H1 (cell line): Measurements from ENCODE around the gene RDH12. TPM values are rescaled to one million over a fixed set of nuclear protein-coding genes. Genes with fewer than 3 reads are reported as not detected.

ENCODE experiments used
- CTCF ChIA-PET: fragments of 300-600 bp; sonication (Branson Sonifier 250); formaldehyde crosslinking; loops from one replicate; lab custom pipeline; 2021; ENCODE audit not compliant: partially characterized antibody; lab: Charles Lee
- POLR2A ChIA-PET: fragments of 300-600 bp; sonication (Branson Sonifier 250); formaldehyde crosslinking; loops from one replicate; lab custom pipeline; 2021; ENCODE audit warnings: inconsistent platforms; ENCODE audit not compliant: partially characterized antibody; lab: Charles Lee
- DNase-seq, 2 experiments: peaks; one replicate each; pipeline versions ENCODE4 v3.0.0 to v3.0.0-alpha.2; 2010 to 2022; ENCODE audit warnings: low spot score in 2 of 2, low read depth in 1 of 2, mixed read lengths in 1 of 2
- FAIRE-seq: peaks from 2 replicates; lab custom pipeline; 2011; peaks lifted over from hg19 to GRCh38; lab: Jason Lieb, UNC
- H2AFZ ChIP-seq: 2 replicates; pipeline ENCODE4 v1.8.1; 2012; ENCODE audit warnings: low read length, inconsistent platforms
- H2AK5ac ChIP-seq: 2 replicates; pipeline ENCODE4 v1.6.1; 2013; ENCODE audit warnings: low read depth, low read length
- H2BK120ac ChIP-seq: replicated peaks from 2 replicates; pipeline ENCODE3; 2013; ENCODE audit warnings: low read depth, low read length, inconsistent platforms
- H2BK12ac ChIP-seq: 2 replicates; pipeline ENCODE4 v1.6.1; 2013; ENCODE audit warnings: low read depth, low read length
- H2BK15ac ChIP-seq: 2 replicates; pipeline ENCODE4 v1.6.1; 2013; ENCODE audit warnings: low read length
- H2BK20ac ChIP-seq: 2 replicates; pipeline ENCODE4 v1.6.1; 2013; ENCODE audit warnings: low read length
- H2BK5ac ChIP-seq: 2 replicates; pipeline ENCODE4 v1.6.1; 2013; ENCODE audit warnings: low read depth, low read length
- H3K14ac ChIP-seq: 2 replicates; pipeline ENCODE4 v1.6.1; 2013; ENCODE audit warnings: inconsistent platforms; ENCODE audit not compliant: insufficient read length
- H3K18ac ChIP-seq: 2 replicates; pipeline ENCODE4 v1.6.1; 2013; ENCODE audit warnings: low read length; ENCODE audit errors: extremely low read depth
- H3K23ac ChIP-seq: 2 replicates; pipeline ENCODE4 v1.6.1; 2013; ENCODE audit warnings: inconsistent platforms; ENCODE audit not compliant: insufficient read length
- H3K23me2 ChIP-seq: 2 replicates; pipeline ENCODE4 v1.6.1; 2013; ENCODE audit warnings: low read depth, low read length
- H3K27ac ChIP-seq: 2 replicates; pipeline ENCODE4 v1.6.1; 2011; ENCODE audit warnings: low read depth, low read length, inconsistent platforms
- H3K27me3 ChIP-seq, 4 experiments: replicated peaks in 1 of 4; 1 replicate in 1 of 4; 2 replicates in 3 of 4; pipeline versions ENCODE4 v1.6.1 to v1.8.1; 2011 to 2013; ENCODE audit warnings: low read length in 3 of 4, mild to moderate bottlenecking in 3 of 4, inconsistent platforms in 2 of 4, mixed read lengths in 2 of 4, moderate library complexity in 1 of 4; ENCODE audit not compliant: control insufficient read depth in 3 of 4, insufficient read depth in 3 of 4; ENCODE audit errors: extremely low read depth in 1 of 4
- H3K36me3 ChIP-seq, 4 experiments: 2 replicates each; pipeline versions ENCODE4 v1.6.1 to v1.8.1; 2011 to 2013; ENCODE audit warnings: mild to moderate bottlenecking in 4 of 4, low read length in 3 of 4, moderate library complexity in 2 of 4, control low read depth in 1 of 4, inconsistent platforms in 1 of 4; ENCODE audit not compliant: insufficient read depth in 4 of 4, control insufficient read depth in 2 of 4
- H3K4ac ChIP-seq: replicated peaks from 2 replicates; pipeline ENCODE3; 2013; ENCODE audit warnings: low read length, low read depth, mixed read lengths, inconsistent platforms; ENCODE audit not compliant: insufficient read length
- H3K4me1 ChIP-seq, 4 experiments: replicated peaks in 1 of 4; 1 replicate in 1 of 4; 2 replicates in 3 of 4; pipeline versions ENCODE4 v1.6.1 to v1.8.1; 2011 to 2013; ENCODE audit warnings: low read length in 3 of 4, inconsistent platforms in 2 of 4, mixed read lengths in 1 of 4; ENCODE audit not compliant: insufficient read depth in 4 of 4, control insufficient read depth in 3 of 4
- H3K4me2 ChIP-seq, 2 experiments: 2 replicates each; pipeline versions ENCODE4 v1.6.1 to v1.8.1; 2011 to 2013; ENCODE audit warnings: low read depth in 2 of 2, low read length in 2 of 2, control low read depth in 1 of 2, inconsistent platforms in 1 of 2, mild to moderate bottlenecking in 1 of 2; ENCODE audit not compliant: insufficient read depth in 1 of 2
- H3K4me3 ChIP-seq, 4 experiments: fragments of 200-600, 300-600 bp in 1 of 4; sonication (generic), shearing (Covaris generic), sonication (Bioruptor Twin) in 1 of 4; 2 replicates each; pipeline versions ENCODE4 v1.5.1 to v1.8.1; 2011 to 2016; ENCODE audit warnings: low read length in 4 of 4, low read depth in 3 of 4, control low read depth in 2 of 4, inconsistent platforms in 2 of 4, mild to moderate bottlenecking in 2 of 4, mixed read lengths in 1 of 4, moderate library complexity in 1 of 4; ENCODE audit not compliant: insufficient read depth in 2 of 4; ENCODE audit errors: extremely low read depth in 1 of 4
- H3K56ac ChIP-seq: replicated peaks from 2 replicates; pipeline ENCODE3; 2013; ENCODE audit warnings: low read depth, mild to moderate bottlenecking, mixed read lengths, low read length, inconsistent platforms; ENCODE audit not compliant: insufficient read length
- H3K79me1 ChIP-seq: 2 replicates; pipeline ENCODE4 v1.6.1; 2013; ENCODE audit warnings: low read depth, low read length, control low read depth
- H3K79me2 ChIP-seq, 2 experiments: 2 replicates each; pipeline versions ENCODE4 v1.6.1 to v1.8.1; 2012 to 2013; ENCODE audit warnings: low read length in 2 of 2, mild to moderate bottlenecking in 2 of 2, inconsistent platforms in 1 of 2; ENCODE audit not compliant: insufficient read depth in 2 of 2, control insufficient read depth in 1 of 2
- H3K9ac ChIP-seq, 4 experiments: replicated peaks in 1 of 4; 1 replicate in 1 of 4; 2 replicates in 3 of 4; pipeline versions ENCODE4 v1.6.1 to v1.8.1; 2011 to 2013; ENCODE audit warnings: low read depth in 3 of 4, low read length in 3 of 4, control low read depth in 2 of 4, mild to moderate bottlenecking in 2 of 4, moderate library complexity in 2 of 4, inconsistent platforms in 1 of 4; ENCODE audit errors: extremely low read depth in 1 of 4
- H3K9me3 ChIP-seq, 2 experiments: 2 replicates each; pipeline versions ENCODE4 v1.6.1 to v1.8.1; 2012 to 2013; ENCODE audit warnings: mild to moderate bottlenecking in 2 of 2, moderate library complexity in 2 of 2, control low read depth in 1 of 2, inconsistent platforms in 1 of 2, low read depth in 1 of 2, low read length in 1 of 2, mixed read lengths in 1 of 2; ENCODE audit not compliant: insufficient read depth in 2 of 2
- H4K20me1 ChIP-seq, 2 experiments: replicated peaks in 1 of 2; 2 replicates each; pipeline versions ENCODE3 to v1.8.1; 2011 to 2013; ENCODE audit warnings: inconsistent platforms in 2 of 2, low read length in 2 of 2, mild to moderate bottlenecking in 1 of 2; ENCODE audit not compliant: insufficient read depth in 2 of 2, control insufficient read depth in 1 of 2
- H4K5ac ChIP-seq: 2 replicates; pipeline ENCODE4 v1.6.1; 2013; ENCODE audit warnings: low read length, low read depth, mixed read lengths, inconsistent platforms; ENCODE audit not compliant: insufficient read length
- H4K8ac ChIP-seq: 2 replicates; pipeline ENCODE4 v1.8.0; 2013; ENCODE audit warnings: mild to moderate bottlenecking, moderate library complexity, low read length, inconsistent platforms; ENCODE audit not compliant: insufficient read depth; ENCODE audit errors: extremely low read depth
- H4K91ac ChIP-seq: replicated peaks from 2 replicates; pipeline ENCODE3; 2013; ENCODE audit warnings: low read length, mixed read lengths, inconsistent platforms; ENCODE audit not compliant: insufficient read length
- ASH2L ChIP-seq: fragments of 200-600, 300-600 bp; sonication (generic); IDR thresholded peaks from one replicate; pipeline ENCODE4 v1.7.1; 2017; ENCODE audit warnings: low read length
- CTBP2 ChIP-seq: IDR thresholded peaks from 2 replicates; pipeline ENCODE4 v1.7.0; 2011; ENCODE audit warnings: borderline replicate concordance, mild to moderate bottlenecking, moderate library complexity, mixed read lengths, low read length; ENCODE audit not compliant: insufficient read depth, insufficient read length
- EP300 ChIP-seq, 2 experiments: IDR thresholded peaks; 1 replicate in 1 of 2; 2 replicates in 1 of 2; pipeline ENCODE4 v1.6.1; 2011 to 2012; ENCODE audit warnings: low read depth in 2 of 2, low read length in 2 of 2, mild to moderate bottlenecking in 2 of 2, borderline replicate concordance in 1 of 2, inconsistent platforms in 1 of 2, moderate library complexity in 1 of 2
- KDM5A ChIP-seq: fragments of 200-600 bp; IDR thresholded peaks from 2 replicates; pipeline ENCODE4 v1.7.1; 2012; ENCODE audit warnings: mild to moderate bottlenecking, low read length, inconsistent platforms, mixed read lengths
- POLR2AphosphoS5 ChIP-seq: IDR thresholded peaks from 2 replicates; pipeline ENCODE4 v1.6.1; 2011; ENCODE audit warnings: low read depth, low read length
- SIX5 ChIP-seq: IDR thresholded peaks from 2 replicates; pipeline ENCODE4 v1.6.1; 2011; ENCODE audit warnings: mild to moderate bottlenecking, low read depth, low read length
- SP4 ChIP-seq: IDR thresholded peaks from 2 replicates; pipeline ENCODE4 v1.6.1; 2012; ENCODE audit warnings: low read length, inconsistent platforms
- SUZ12 ChIP-seq: fragments of 200-600 bp; sonication (generic); IDR thresholded peaks from 2 replicates; pipeline ENCODE4 v1.6.1; 2012; ENCODE audit warnings: mild to moderate bottlenecking, inconsistent platforms, low read length, moderate library complexity, mixed read lengths
- TBP ChIP-seq: IDR thresholded peaks from 2 replicates; pipeline ENCODE4 v1.6.1; 2011; ENCODE audit warnings: low read depth, low read length, improper control_type of control experiment
- TCF12 ChIP-seq: IDR thresholded peaks from 2 replicates; pipeline ENCODE4 v1.6.1; 2011; ENCODE audit warnings: low read depth, mild to moderate bottlenecking, low read length
- TEAD4 ChIP-seq: IDR thresholded peaks from 2 replicates; pipeline ENCODE4 v1.6.1; 2012; ENCODE audit warnings: low read depth, low read length, inconsistent platforms, mixed read lengths
- WGBS, 2 experiments: shearing (Covaris generic) in 1 of 2; methylation state at CpG; one replicate each; pipeline versions ENCODE4 v1.1.6 to v1.1.7; 2013 to 2015; ENCODE audit warnings: low lambda C conversion rate in 2 of 2, mixed read lengths in 2 of 2, inconsistent platforms in 1 of 2, low coverage in 1 of 2, missing lambda C conversion rate in 1 of 2; ENCODE audit not compliant: insufficient replicate concordance in 2 of 2, insufficient coverage in 1 of 2, insufficient read length in 1 of 2; ENCODE audit errors: extremely low coverage in 1 of 2, missing lambda C conversion rate in 1 of 2; 5-methylcytosine and 5-hydroxymethylcytosine counted together
- polyA plus RNA-seq, 7 experiments: library from polyadenylated mRNA; depleted of rRNA in 3 of 7; stranded (reverse) in 5 of 7; unstranded in 2 of 7; fragments of >200 nt in 5 of 7; fragments of 200-250 nt in 2 of 7; gene quantifications; 1 replicate in 5 of 7; 2 replicates in 1 of 7; 4 replicates in 1 of 7; pipeline versions ENCODE4 v1.2.1 to v1.2.3, GENCODE V29; 2011 to 2013; ENCODE audit warnings: missing spikeins in 2 of 7, mixed read lengths in 2 of 7
- total RNA-seq: library from RNA; stranded (reverse); fragmentation: NEBNext Ultra II Directional; extraction: Animal tissue kit (Norgen Biotek cat#: 25700); gene quantifications from 2 replicates; pipeline ENCODE4 v1.2.1, GENCODE V29; 2021
- TF ChIP-seq, protein P1 (sequence below), 3 experiments: IDR thresholded peaks; 1 replicate in 2 of 3; 2 replicates in 1 of 3; pipeline versions ENCODE4 v1.5.1 to v1.6.1; 2011; ENCODE audit warnings: low read length in 3 of 3, mild to moderate bottlenecking in 3 of 3, inconsistent platforms in 2 of 3, low read depth in 1 of 3, moderate library complexity in 1 of 3; ENCODE audit not compliant: insufficient read depth in 1 of 3; ENCODE audit errors: control extremely low read depth in 1 of 3

Gene RDH12
- total and polyA plus RNA-seq, 2 of the 8 experiments (the other 6 are each of a cell fraction or from before 2014, with no cell fraction given), result 1.2 to 1.5 TPM

DNA sequence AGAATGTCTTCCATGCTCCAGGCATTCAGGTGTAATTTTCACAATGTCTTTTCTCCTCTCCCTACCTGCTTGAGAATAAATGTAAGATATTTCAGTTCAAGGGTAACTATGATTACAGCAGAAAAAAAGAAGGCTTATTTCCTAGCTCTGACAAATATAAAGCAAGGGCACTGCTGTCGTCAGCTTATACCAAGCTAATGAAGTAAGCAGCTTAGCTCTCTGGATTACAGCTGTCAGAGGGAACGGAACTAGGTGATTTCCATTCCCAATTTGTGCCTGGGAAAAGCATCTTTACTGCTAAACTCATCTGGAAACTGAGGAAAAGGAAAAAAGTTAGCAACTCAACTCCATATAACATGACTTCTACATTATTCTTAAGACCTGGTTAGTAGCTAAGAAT, 58.2 kb downstream of the RDH12 start:
- Histone ChIP-seq H4K91ac (no peak overlapping the region), H2BK5ac (no peak overlapping the region), H3K4ac (no peak overlapping the region), H3K27ac (no peak overlapping the region), H3K23me2 (no peaks in the 10 kb centered on the region), H2BK20ac (no peak overlapping the region), H3K27me3 (no peaks in the 10 kb centered on the region), H2BK12ac (no peak overlapping the region), H3K14ac (no peak overlapping the region), H4K8ac (no peak overlapping the region), H3K9me3 (no peaks in the 10 kb centered on the region), H3K4me3 (no peak overlapping the region), H4K5ac (no peak overlapping the region), H2AFZ (no peak overlapping the region), H3K79me1 (no peaks in the 10 kb centered on the region), H3K56ac (no peak overlapping the region), H2AK5ac (no peak overlapping the region), H3K9ac (no peak overlapping the region), H4K20me1 (peaks cover 0 to 2% of the 10 kb centered on the region in 2 experiments), H3K4me2 (no peak overlapping the region), H2BK120ac (no peak overlapping the region), H3K23ac (no peak overlapping the region), H2BK15ac (no peak overlapping the region), H3K18ac (no peak overlapping the region), H3K36me3 (peaks cover 2 to 41% (median 32%) of the 10 kb centered on the region in 4 experiments), H3K79me2 (no peaks in the 10 kb centered on the region), H3K4me1 (no peaks in the 10 kb centered on the region)
- no peak for FAIRE-seq
- CTCF ChIA-PET, result no interaction called here
- no peak for DNase-seq
- WGBS, 2 experiments, result 85% methylated on average over 2 of the region's 2 CpGs; no CpG with 5 or more reads in 1 of the 2 experiments
- POLR2A ChIA-PET, result interaction anchor here (0.9 to 1.5 kb wide), 3 partner anchors 10 to 400 kb away, joined by 4 read pairs; partner anchors contain the start of gene ATP6V1D
- no peak for TF ChIP-seq SIX5
- no peak for TF ChIP-seq KDM5A
- TF ChIP-seq SUZ12, result no peak
- TF ChIP-seq TEAD4, result no peak
- no peak for TF ChIP-seq TCF12
- TF ChIP-seq EP300 (IDR thresholded peaks at IDR 0.05; ENCODE audit: borderline replicate concordance in 1 of 2, low read depth in 2 of 2, low read length in 2 of 2), result no peak
- TF ChIP-seq TBP, result no peak
- no peak for TF ChIP-seq POLR2AphosphoS5
- TF ChIP-seq ASH2L, result no peak
- TF ChIP-seq, protein P1, sequence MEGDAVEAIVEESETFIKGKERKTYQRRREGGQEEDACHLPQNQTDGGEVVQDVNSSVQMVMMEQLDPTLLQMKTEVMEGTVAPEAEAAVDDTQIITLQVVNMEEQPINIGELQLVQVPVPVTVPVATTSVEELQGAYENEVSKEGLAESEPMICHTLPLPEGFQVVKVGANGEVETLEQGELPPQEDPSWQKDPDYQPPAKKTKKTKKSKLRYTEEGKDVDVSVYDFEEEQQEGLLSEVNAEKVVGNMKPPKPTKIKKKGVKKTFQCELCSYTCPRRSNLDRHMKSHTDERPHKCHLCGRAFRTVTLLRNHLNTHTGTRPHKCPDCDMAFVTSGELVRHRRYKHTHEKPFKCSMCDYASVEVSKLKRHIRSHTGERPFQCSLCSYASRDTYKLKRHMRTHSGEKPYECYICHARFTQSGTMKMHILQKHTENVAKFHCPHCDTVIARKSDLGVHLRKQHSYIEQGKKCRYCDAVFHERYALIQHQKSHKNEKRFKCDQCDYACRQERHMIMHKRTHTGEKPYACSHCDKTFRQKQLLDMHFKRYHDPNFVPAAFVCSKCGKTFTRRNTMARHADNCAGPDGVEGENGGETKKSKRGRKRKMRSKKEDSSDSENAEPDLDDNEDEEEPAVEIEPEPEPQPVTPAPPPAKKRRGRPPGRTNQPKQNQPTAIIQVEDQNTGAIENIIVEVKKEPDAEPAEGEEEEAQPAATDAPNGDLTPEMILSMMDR (IDR thresholded peaks at IDR 0.05; ENCODE audit: control extremely low read depth in 1 of 3, insufficient read depth in 1 of 3, low read depth in 1 of 3, low read length in 3 of 3), result no peak
- no peak for TF ChIP-seq SP4
- no peak for TF ChIP-seq CTBP2
